HG03342 (cell line): Measurements from ENCODE around the gene DIRAS3.
"Not testable (repeated sequence)": the region's sequence is repeated elsewhere in the genome, so short reads cannot be mapped to it uniquely, and the experiment has no call there.

Experiments used
- ATAC-seq: cut with Tn5 transposase; IDR thresholded peaks from one replicate; pipeline ENCODE4 v1.9.1; 2021; ENCODE audit warnings: mild to moderate bottlenecking, moderate library complexity; ENCODE audit not compliant: unreplicated experiment

Gene DIRAS3, protein sequence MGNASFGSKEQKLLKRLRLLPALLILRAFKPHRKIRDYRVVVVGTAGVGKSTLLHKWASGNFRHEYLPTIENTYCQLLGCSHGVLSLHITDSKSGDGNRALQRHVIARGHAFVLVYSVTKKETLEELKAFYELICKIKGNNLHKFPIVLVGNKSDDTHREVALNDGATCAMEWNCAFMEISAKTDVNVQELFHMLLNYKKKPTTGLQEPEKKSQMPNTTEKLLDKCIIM

GRCh38 chr1:68049941-68050878 is at the start of gene DIRAS3:
Gene DIRAS3 (minus strand): TSS chr1:68050627. CDS start chr1:68047297, 3,330 bp downstream.
- no peak for ATAC-seq

DNA sequence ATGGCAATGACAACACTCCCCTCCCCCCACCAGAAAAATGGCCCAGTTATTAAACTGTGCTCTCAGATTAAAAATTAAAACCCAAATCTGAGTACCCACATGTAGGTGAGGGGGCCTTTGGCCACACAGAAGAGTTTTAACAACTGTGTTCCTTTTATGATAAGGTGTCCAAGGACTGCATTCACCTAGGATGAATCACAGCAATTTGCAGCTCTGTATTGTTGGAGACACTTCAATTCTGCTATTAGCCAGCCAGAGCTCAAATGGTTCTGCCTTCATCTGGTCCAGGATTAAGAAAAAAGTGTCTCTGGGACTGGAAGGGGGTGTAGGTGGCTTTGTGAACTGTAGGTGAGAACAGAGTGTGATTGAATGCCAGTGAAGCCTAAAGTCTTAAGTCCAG is 43.3 kb upstream of the DIRAS3 start:
- no peak for ATAC-seq

DNA sequence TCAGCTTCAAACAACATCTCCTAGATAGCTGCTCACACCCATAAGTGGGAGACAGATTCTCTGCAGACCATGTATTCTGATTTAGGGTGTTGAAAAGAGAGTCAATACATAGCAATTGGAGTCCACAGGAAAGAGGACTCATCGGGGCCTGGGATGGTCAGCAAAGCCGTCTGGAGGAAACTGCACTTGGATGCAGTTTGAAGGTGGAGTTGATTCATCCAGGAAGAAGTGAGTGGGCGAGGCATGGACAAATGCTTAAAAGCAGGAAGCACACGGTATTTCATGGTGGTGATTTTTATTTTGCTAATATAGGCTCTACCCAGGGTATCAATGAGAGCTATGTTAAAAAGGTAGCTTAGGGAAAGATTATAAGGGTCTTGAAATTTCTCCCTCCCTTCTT is 36.8 kb upstream of the DIRAS3 start:
- ATAC-seq: no peak

DNA sequence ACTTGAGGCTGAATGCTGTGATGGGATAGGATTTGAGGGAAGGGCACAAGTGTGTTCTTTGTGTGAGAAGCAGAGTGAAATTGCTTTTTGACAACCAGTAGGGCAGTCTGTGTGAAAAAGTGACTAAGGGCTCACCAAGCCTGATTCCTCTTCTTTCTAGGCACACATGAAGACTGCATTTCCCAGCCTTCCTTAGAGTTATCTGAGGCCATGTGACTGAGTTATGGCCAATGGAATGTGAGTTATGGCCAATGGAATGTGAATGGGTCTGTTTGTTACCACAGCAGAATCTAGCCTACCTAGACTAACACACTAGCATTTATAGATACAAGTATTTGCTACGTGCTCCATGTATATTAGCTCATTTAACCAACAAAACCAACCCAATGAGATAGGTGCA is 35.3 kb upstream of the DIRAS3 start:
- ATAC-seq: no peak

GRCh38 chr1:68083686-68084085 is 33.3 kb upstream of the DIRAS3 start:
- no peak for ATAC-seq

GRCh38 chr1:68081775-68082283 is 31.4 kb upstream of the DIRAS3 start:
- no peak for ATAC-seq

- ATAC-seq: no peak
Measured at GRCh38 chr1:68078647-68079046, 28.2 kb upstream of the DIRAS3 start.

DNA sequence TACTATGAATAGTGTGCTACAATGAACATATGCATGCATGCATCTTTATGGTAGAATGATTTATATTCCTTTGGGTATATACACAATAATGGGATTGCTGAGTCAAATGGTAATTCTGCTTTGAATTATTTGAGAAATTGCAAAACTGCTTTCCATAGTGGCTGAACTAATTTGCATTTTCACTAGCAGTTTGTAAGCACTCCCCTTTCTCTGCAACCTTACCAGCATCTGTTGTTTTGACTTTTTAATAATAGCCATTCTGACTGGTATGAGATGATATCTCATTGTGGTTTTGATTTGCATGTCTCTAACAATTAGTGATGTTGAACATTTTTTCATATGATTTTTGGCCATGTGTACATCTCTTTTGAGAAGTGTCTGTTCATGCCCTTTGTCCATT is 24.0 kb upstream of the DIRAS3 start:
- ATAC-seq: no peak

DNA sequence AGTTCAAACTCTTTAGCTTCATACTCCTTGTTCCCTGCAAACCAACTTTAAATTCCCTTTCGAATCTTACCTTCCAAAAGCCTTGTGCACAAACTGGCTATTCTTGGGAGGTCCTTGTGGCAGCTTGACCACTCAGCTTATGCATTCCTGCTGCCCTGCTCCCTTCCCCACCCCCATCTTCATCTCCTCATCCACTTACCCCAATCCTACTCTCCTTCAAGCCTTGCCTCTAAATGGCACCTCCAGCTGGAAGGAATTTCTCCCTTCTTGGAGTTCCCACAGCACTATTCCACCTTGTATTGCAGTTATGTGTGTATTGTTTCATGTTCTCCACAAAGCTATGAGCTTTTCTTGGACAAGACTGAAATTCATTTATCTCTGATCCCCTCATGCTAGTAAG is 15.3 kb upstream of the DIRAS3 start:
- no peak for ATAC-seq

DNA sequence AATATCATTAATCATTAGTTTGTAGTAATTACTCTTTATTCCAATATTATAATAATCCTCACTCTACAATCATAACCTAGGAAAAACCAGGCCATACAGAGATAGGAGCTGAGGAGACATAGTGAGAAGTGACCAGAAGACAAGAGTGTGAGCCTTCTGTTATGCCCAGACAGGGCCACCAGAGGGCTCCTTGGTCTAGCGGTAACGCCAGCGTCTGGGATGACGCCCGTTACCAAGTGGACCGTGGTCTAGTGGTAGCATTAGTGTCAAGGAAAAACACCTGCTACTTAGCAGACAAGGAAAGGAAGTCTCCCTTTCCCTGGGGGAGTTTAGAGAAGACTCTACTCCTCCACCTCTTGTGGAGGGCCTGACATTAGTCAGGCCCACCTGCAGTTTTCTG is 7.6 kb upstream of the DIRAS3 start:
- ATAC-seq: not testable (repeated sequence)

DNA sequence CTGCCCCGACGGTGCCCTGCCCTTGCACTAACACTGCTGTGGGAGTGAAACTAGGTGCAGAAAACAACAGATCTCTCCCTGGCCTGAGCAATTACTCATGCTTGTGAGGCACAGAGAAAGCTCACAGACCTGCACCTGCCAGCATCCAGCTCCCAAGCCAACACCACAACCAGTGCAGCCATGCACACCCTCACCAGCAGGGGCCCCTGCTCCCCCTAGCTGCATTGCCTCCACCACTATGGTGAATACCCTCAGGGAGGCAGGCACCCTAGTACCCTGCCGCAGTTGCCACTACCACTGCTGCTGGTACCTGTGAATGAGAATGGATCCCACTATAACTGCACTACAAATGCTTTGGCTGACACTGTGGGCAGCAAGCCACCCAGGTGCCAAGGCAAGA is 7.1 kb upstream of the DIRAS3 start:
- no peak for ATAC-seq

GRCh38 chr1:68057050-68057449 is 6.6 kb upstream of the DIRAS3 start:
- ATAC-seq: no peak

DNA sequence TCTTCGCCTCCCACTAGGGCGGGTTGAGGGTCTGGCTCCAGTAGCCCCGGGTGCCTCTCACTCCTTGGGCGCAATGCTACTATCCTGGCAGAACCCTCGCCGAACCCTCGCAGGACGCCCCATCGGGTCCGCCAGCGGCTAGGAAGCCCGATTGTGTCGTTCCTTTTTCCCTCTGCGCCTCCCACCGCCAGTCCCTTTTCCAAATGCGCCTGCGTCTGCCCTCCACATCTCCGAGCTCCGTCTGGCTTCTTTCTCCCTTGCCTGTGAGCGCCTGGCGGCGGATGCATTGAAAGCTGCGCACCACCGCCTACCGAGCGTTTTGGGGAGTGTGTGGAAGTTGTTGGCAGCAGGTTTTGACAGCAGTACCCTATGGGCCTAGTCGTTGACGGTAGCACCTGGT is 1.0 kb upstream of the DIRAS3 start:
- ATAC-seq: no peak

- no peak for ATAC-seq
Measured at GRCh38 chr1:68047659-68048026, 2.8 kb downstream of the DIRAS3 start.

- no peak for ATAC-seq
Measured at GRCh38 chr1:68046885-68047658, 3.4 kb downstream of the DIRAS3 start.

- ATAC-seq: no peak
Measured at GRCh38 chr1:68046423-68046822, 4.0 kb downstream of the DIRAS3 start.

GRCh38 chr1:68045511-68046180 is 4.8 kb downstream of the DIRAS3 start:
- ATAC-seq: no peak

GRCh38 chr1:68043443-68044090 is 6.9 kb downstream of the DIRAS3 start:
- no peak for ATAC-seq

- ATAC-seq: no peak
Measured at GRCh38 chr1:68036946-68037345, 13.5 kb downstream of the DIRAS3 start.

- ATAC-seq: no peak
Measured at GRCh38 chr1:68029444-68029843, 21.0 kb downstream of the DIRAS3 start.
